Activated T-cell treated with anti-CD3 and anti-CD28 coated beads, Interleukin-2, amount 50 U/mL, for 24 hours (primary cell): Measurements from ENCODE around the gene STK16.
"Not testable (repeated sequence)": the region's sequence is repeated elsewhere in the genome, so short reads cannot be mapped to it uniquely, and the experiment has no call there.

Experiments
- DNase-seq: peaks from one replicate; pipeline ENCODE4 v3.0.0-alpha.2; 2020
- H3K27ac Mint-ChIP-seq: 2 replicates; pipeline ENCODE4 v1.8.0; 2020; ENCODE audit warnings: mild to moderate bottlenecking, mixed read lengths
- H3K27me3 Mint-ChIP-seq: 2 replicates; pipeline ENCODE4 v1.8.0; 2020; ENCODE audit warnings: mixed read lengths
- H3K36me3 Mint-ChIP-seq: 2 replicates; pipeline ENCODE4 v1.8.0; 2020; ENCODE audit warnings: low read depth, mixed read lengths
- H3K4me1 Mint-ChIP-seq: 2 replicates; pipeline ENCODE4 v1.8.0; 2020; ENCODE audit warnings: low read depth, mixed read lengths
- H3K4me3 Mint-ChIP-seq: 2 replicates; pipeline ENCODE4 v1.8.0; 2020; ENCODE audit warnings: mild to moderate bottlenecking, moderate library complexity, mixed read lengths
- H3K9me3 Mint-ChIP-seq: 2 replicates; pipeline ENCODE4 v1.8.0; 2020; ENCODE audit warnings: mixed read lengths

The STK16 gene

GRCh38 chr2:219246559-219246958 is 1.3 kb downstream of the STK16 start:
- peaks cover 68% of the 10 kb centered on the region for H3K4me1 Mint-ChIP-seq
- DNase-seq = no peak
- H3K36me3 Mint-ChIP-seq = peaks cover 61% of the 10 kb centered on the region
- peak overlapping the region; percentile 99 for H3K27ac Mint-ChIP-seq
- H3K9me3 Mint-ChIP-seq = no peaks in the 10 kb centered on the region
- peak overlapping the region; percentile 98 for H3K4me3 Mint-ChIP-seq
- no peaks in the 10 kb centered on the region for H3K27me3 Mint-ChIP-seq

- peak overlapping the region; percentile 99 for H3K27ac Mint-ChIP-seq
- H3K4me3 Mint-ChIP-seq = peak overlapping the region; percentile 98
- no peaks in the 10 kb centered on the region for H3K27me3 Mint-ChIP-seq
- peak; percentile 67 for DNase-seq
- peaks cover 75% of the 10 kb centered on the region for H3K36me3 Mint-ChIP-seq
- peaks cover 81% of the 10 kb centered on the region for H3K4me1 Mint-ChIP-seq
- H3K9me3 Mint-ChIP-seq = no peaks in the 10 kb centered on the region
Measured at GRCh38 chr2:219247678-219248642, 2.7 kb downstream of the STK16 start.

- Mint-ChIP-seq H3K4me1 (peaks cover 81% of the 10 kb centered on the region), H3K4me3 (peak overlapping the region; percentile 95), H3K9me3 (no peaks in the 10 kb centered on the region), H3K27ac (peak overlapping the region; percentile 92), H3K27me3 (no peaks in the 10 kb centered on the region), H3K36me3 (peaks cover 80% of the 10 kb centered on the region)
- DNase-seq = no peak
Measured at GRCh38 chr2:219248845-219249202, 3.5 kb downstream of the STK16 start.

- no peaks in the 10 kb centered on the region for H3K27me3 Mint-ChIP-seq
- H3K4me3 Mint-ChIP-seq = peak overlapping the region; percentile 95
- peaks cover 77% of the 10 kb centered on the region for H3K4me1 Mint-ChIP-seq
- H3K27ac Mint-ChIP-seq = peak overlapping the region; percentile 92
- peak; percentile 51 for DNase-seq
- H3K9me3 Mint-ChIP-seq = no peaks in the 10 kb centered on the region
- peaks cover 82% of the 10 kb centered on the region for H3K36me3 Mint-ChIP-seq
Measured at GRCh38 chr2:219249203-219249980, 4.1 kb downstream of the STK16 start.

GRCh38 chr2:219250049-219250781 is 4.9 kb downstream of the STK16 start:
- Mint-ChIP-seq H3K27ac (peak overlapping the region; percentile 92), H3K36me3 (peaks cover 80% of the 10 kb centered on the region)
- no peak for DNase-seq

GRCh38 chr2:219251656-219252055 is 6.4 kb downstream of the STK16 start:
- Mint-ChIP-seq H3K27me3 (no peaks in the 10 kb centered on the region), H3K9me3 (no peaks in the 10 kb centered on the region), H3K4me1 (peaks cover 82% of the 10 kb centered on the region), H3K4me3 (peak overlapping the region; percentile 95), H3K27ac (peak overlapping the region; percentile 97), H3K36me3 (peaks cover 70% of the 10 kb centered on the region)
- DNase-seq = no peak

More at GRCh38 chr2:219250049-219250781, 4.9 kb downstream of the STK16 start:
- H3K4me1 Mint-ChIP-seq = peaks cover 80% of the 10 kb centered on the region
- peak overlapping the region; percentile 95 for H3K4me3 Mint-ChIP-seq
- H3K9me3 Mint-ChIP-seq = no peaks in the 10 kb centered on the region
- H3K27me3 Mint-ChIP-seq = no peaks in the 10 kb centered on the region

- H3K27ac Mint-ChIP-seq = peak overlapping the region; percentile 97
- H3K27me3 Mint-ChIP-seq = no peaks in the 10 kb centered on the region
- no peaks in the 10 kb centered on the region for H3K9me3 Mint-ChIP-seq
- peaks cover 78% of the 10 kb centered on the region for H3K4me1 Mint-ChIP-seq
- DNase-seq = peak; percentile 58
- H3K36me3 Mint-ChIP-seq = peaks cover 66% of the 10 kb centered on the region
- H3K4me3 Mint-ChIP-seq = peak overlapping the region; percentile 95
Measured at GRCh38 chr2:219252084-219252483, 6.8 kb downstream of the STK16 start.

- H3K4me1 Mint-ChIP-seq = peaks cover 74% of the 10 kb centered on the region
- H3K27me3 Mint-ChIP-seq = no peaks in the 10 kb centered on the region
- no peak for DNase-seq
- H3K9me3 Mint-ChIP-seq = no peaks in the 10 kb centered on the region
- H3K4me3 Mint-ChIP-seq = peak overlapping the region; percentile 95
- H3K27ac Mint-ChIP-seq = peak overlapping the region; percentile 97
- peaks cover 61% of the 10 kb centered on the region for H3K36me3 Mint-ChIP-seq
Measured at GRCh38 chr2:219252570-219252899, 7.3 kb downstream of the STK16 start.

- Mint-ChIP-seq H3K36me3 (peaks cover 55% of the 10 kb centered on the region), H3K4me1 (peaks cover 68% of the 10 kb centered on the region), H3K27ac (peak within 1 kb of the TSS; percentile 99), H3K9me3 (no peaks in the 10 kb centered on the region), H3K27me3 (no peaks in the 10 kb centered on the region), H3K4me3 (peak within 1 kb of the TSS; percentile 95)
- DNase-seq = peak; percentile 71
Measured at GRCh38 chr2:219252900-219253752, 7.8 kb downstream of the STK16 start, which contains the start of gene TUBA4B. TSS of gene TUBA4B (plus strand) at chr2:219253243. CDS start at chr2:219253408, 165 bp downstream.

GRCh38 chr2:219253753-219254589 is 8.7 kb downstream of the STK16 start, which contains the start of gene TUBA4A:
TSS of gene TUBA4A (minus strand) at chr2:219253918. CDS start at chr2:219253858, 60 bp downstream.
- peak within 1 kb of the TSS; percentile 95 for H3K4me3 Mint-ChIP-seq
- no peaks in the 10 kb centered on the region for H3K27me3 Mint-ChIP-seq
- H3K9me3 Mint-ChIP-seq = no peaks in the 10 kb centered on the region
- peak; percentile 94 for DNase-seq
- peaks cover 59% of the 10 kb centered on the region for H3K4me1 Mint-ChIP-seq
- H3K36me3 Mint-ChIP-seq = peaks cover 47% of the 10 kb centered on the region
- peak within 1 kb of the TSS; percentile 99 for H3K27ac Mint-ChIP-seq

- peak; percentile 78 for DNase-seq
- no peaks in the 10 kb centered on the region for H3K9me3 Mint-ChIP-seq
- no peaks in the 10 kb centered on the region for H3K27me3 Mint-ChIP-seq
- H3K27ac Mint-ChIP-seq = peak overlapping the region; percentile 99
- H3K36me3 Mint-ChIP-seq = peaks cover 40% of the 10 kb centered on the region
- H3K4me3 Mint-ChIP-seq = peak overlapping the region; percentile 95
- H3K4me1 Mint-ChIP-seq = peaks cover 52% of the 10 kb centered on the region
Measured at GRCh38 chr2:219254590-219255201, 9.4 kb downstream of the STK16 start.

- H3K27ac Mint-ChIP-seq, H3K4me3 Mint-ChIP-seq, H3K9me3 Mint-ChIP-seq, H3K27me3 Mint-ChIP-seq, DNase-seq, H3K36me3 Mint-ChIP-seq: not testable (repeated sequence)
- peaks cover 20% of the 10 kb centered on the region for H3K4me1 Mint-ChIP-seq
Measured at GRCh38 chr2:219258942-219259341, 13.7 kb downstream of the STK16 start.
